Measurements from ENCODE around the gene GRK5. TPM values are rescaled to one million over a fixed set of nuclear protein-coding genes. Genes with fewer than 3 reads are reported as not detected.
"Not testable (repeated sequence)": the region's sequence is repeated elsewhere in the genome, so short reads cannot be mapped to it uniquely, and the experiment has no call there.

Gene GRK5
- total RNA-seq, 1 donor from 2014 or later: 1.8 TPM

DNA sequence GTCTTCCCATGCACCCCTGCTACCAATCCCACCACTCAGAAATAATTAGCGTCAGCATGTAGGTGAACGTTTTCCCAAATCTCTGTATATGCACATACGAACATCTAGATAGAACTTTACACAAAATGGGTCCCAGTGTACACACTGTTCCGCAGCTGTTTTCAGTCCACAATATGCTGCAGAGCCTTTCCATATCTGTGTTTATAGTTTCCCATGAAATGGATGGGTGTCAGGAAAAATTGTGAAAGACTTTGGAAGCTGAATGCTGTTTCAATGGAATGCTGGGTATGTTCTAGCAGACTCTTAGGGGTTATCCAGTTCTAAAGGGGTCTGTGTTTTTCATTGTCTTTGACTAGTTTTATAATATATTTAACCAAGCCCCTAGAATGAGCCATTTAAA, 13.8 kb downstream of the GRK5 start:
- DNase-seq (ENCODE audit: low read depth): no peak

DNA sequence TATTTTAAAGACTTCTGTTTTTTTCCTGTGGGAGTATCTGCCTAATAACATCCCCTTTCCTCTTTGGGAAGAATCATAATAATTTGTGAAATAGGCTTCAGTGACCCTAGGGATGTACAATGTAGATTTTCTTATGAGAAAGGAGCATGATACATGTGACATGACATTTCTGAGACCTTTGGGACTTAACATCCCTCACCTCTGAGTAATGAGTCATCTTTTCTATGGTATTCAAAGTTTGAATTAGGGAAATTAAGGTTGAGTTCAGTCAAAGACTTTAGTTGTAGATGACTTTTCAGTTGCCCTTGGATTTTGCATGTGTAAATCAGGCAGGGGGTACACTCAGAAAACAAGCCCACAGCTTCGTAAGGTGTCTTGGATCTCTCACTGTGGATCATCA, 14.3 kb downstream of the GRK5 start:
- no peak for DNase-seq (ENCODE audit: low read depth)

DNA sequence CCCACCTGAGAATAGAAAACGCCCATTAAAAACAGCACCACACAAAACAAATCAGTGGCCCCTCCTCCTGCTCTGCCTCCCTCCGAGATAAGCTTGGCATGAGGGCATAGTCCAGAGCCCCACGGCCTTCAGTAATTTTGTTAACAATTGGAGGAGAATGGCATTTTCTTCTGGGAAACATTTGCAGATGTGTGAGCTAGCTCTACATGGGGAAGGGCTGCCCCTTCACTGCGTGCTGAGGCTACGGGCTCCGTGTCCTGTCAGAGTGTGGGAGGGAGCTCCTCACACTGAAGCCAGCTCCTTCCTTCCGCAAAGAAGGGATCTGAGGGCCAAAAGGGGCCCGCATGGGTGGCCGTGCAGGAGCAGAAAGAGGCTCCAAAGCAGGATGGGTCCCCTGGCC, 15.2 kb downstream of the GRK5 start:
- no peak for DNase-seq (ENCODE audit: low read depth)

DNA sequence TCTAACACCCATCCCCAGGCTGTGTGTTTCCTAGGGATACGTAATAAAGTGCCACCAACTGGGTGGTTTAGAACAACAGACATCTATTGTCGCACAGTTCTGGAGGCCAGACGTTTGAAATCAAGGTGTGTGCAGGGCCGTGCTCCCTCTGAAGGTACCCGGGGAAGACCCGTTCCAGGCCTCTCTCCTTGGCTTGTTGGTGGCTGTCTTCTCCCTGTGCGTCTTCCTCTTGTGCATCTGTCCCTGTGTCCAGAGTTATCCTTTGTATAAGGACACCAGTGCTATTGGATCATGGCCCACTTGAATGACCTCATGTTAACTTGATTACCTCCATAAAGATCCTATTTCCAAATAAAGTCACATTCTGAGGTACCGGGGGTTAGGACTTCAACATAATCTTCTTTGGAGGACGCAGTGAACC, 15.6 kb downstream of the GRK5 start:
- DNase-seq (ENCODE audit: low read depth): no peak

DNA sequence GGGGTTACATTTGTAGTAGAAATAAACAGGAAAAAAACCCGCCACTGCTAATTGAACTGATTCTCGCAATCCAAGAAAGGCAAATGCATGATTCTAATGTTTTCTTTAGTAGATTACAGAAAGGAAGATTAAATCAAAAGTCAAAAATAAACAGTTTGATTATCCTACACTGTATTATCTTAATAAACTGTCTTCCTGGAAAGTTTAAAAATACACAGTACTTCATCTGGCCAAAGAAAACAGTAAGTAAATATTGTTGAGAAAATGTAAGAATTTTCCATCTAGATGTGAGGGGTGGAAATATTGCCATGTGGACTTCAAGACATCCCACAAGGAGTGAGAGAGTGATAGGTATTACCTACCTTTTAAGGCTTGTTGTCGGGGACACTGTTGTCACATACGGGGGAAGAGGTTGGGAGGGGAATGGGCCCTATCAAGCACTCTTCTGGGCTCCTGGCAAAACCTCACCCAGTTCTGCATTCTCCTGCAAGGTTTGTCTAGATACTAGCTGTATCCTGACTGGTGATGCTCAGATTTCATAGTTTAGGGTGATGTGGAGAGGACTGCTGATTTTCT, 17.8 kb downstream of the GRK5 start:
- DNase-seq (ENCODE audit: low read depth): no peak

DNA sequence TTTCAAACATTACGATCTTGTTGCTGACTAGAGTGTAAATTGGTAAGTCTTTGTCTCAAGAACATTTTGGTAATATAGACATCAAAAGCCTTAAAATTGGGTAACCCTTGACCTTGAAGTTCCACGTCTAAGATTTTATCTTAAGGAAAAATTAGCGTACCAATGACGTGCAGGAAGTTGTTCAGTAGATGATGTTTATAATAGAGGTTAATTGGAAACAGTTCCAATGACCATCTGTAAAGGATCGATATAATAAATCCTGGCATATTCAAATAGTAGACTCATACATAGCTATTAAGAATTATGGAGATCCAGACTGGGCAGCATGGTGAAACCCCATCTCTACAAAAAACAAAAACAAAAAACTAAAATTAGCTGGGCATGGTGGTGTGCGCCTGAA, 20.5 kb downstream of the GRK5 start:
- no peak for DNase-seq (ENCODE audit: low read depth)

DNA sequence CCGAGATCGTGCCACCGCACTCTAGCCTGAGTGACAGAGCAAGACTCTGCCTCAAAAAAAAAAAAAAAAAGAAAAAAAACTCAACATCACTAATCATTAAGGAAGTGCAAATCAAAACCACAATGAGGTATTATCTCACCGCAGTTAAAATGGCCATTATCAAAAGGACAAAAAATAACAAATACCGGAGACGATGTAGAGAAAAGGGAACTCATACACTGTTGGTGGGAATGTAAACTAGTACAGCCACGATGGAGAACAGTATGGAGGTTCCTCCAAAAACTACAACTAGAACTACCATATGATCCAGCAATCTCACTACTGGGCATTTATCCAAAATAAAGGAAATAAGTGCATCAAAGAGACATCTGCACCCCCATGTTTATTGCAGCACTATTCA, 24.3 kb downstream of the GRK5 start:
- DNase-seq (ENCODE audit: low read depth): no peak

DNA sequence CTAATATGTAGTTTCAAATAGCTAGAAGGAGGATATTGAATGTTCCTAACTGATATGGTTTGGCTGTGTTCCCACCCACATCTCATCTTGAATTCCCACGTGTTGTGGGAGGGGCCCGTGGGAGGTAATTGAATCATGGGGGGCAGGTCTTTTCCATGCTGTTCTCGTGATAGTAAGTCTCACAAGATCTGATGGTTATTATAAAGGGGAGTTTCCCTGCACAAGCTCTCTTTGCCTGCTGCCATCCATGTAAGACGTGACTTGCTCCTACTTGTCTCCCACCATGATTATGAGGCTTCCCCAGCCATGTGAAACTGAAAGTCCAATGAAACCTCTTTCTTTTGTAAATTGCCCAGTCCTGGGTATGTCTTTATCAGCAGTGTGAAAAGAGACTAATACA, 25.1 kb downstream of the GRK5 start:
- not testable (repeated sequence) for DNase-seq (ENCODE audit: low read depth)

DNA sequence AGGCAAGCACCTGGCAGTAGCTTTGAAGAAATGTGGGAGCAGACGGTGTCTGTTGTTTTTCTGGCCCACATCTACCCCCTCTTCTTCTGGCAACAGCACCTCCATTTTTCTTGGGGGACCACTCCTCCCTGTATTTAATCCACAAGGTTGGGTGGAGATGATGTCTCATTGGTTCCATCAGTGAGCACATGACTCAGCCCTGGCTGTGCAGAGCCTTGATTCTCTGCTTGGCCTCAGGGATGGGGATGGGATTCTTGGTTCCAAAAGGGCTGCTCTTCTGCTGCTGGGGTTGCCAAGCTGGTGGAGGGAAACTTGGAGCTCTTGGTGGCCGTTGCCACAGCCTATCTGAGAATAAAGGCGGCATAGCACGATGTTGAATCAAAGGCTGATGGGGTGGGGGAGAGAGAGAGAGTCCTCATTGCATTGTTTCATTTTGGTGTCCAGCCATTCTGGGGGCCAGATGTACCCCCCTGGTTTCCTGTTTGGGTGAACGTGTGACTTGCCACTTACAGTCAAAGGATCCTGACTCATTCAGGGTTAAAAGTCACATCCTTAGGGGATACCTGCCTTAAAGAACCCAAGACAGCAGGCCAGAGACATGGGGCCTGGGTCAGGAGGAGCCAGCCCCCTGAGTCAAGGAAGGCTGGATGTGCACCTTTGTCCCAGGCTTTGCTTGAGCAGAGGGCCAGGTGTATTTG, 25.9 kb downstream of the GRK5 start:
- DNase-seq (ENCODE audit: low read depth): no peak

DNA sequence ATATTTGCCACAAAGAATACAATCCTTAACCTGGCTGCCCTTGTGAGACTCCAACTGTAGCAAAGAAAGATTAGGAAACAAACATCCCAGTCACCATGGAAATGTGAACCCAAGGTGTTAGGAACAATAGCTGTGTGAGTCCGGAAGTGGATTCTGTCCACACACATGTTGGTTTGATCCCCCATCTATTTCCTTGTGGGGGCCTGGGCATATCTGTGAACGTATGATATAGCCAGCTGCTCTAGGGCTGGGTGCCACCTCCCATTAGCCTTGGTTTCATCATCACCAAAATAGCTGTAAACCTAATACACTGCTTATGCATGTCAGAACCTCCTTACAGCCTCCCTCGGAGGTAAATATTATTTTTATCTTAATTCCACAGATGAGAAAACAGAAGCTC, 26.4 kb downstream of the GRK5 start:
- peak; percentile 14 for DNase-seq (ENCODE audit: low read depth)

DNA sequence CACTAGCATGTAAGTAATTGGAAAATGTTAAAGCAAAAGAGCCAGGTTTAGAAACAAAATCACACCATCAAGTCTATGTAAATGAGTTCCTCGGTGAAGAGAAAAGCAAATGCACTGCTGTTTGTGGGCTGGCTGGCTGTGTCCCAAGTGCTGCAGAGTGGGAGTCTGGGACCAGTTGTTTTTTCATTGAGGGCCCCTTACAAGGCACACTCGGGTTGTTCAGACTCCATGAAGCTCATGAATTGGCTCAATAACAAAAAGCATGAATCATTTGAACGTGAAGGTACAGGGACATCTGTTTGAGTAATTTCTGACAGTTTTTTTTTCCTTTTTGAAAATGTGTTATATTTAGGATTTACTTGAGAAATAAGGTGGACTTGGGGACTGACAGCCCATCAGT, 28.0 kb downstream of the GRK5 start:
- DNase-seq (ENCODE audit: low read depth): peak; percentile 57

DNA sequence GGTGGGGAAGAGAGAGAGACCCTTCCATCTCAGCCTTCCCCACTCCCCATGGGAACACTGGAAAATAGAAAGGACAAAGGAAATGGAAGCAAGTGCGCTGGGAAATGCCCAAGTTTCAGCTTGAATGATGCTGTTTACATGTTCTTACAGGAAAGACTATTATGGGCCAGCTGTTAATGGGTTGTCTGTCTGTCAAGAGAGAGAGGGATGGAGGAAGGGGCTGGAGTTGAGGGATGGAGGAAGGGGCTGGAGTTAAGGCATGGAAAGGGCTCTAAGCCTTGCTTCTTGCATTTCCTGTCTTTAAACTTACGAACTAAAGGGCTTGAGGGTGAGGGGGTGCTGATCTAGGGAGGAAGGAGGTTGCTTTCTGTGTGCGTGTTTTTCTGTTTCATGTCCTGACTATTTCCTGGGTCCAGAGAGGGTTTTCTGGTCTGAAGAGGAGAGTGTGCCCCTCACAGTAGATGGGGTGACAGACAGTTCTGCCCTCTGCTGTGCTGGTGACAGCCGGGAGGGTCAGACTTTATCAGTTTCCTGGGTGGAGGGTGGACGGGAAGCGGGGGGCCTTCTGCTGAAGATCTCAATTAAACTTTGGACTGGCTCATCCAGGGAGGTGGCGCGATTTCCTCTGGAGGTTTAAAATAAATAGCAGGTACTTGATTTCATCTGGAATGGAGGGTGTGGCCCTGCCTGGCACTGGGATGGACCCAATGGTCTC, 30.5 kb downstream of the GRK5 start:
- DNase-seq (ENCODE audit: low read depth): no peak

DNA sequence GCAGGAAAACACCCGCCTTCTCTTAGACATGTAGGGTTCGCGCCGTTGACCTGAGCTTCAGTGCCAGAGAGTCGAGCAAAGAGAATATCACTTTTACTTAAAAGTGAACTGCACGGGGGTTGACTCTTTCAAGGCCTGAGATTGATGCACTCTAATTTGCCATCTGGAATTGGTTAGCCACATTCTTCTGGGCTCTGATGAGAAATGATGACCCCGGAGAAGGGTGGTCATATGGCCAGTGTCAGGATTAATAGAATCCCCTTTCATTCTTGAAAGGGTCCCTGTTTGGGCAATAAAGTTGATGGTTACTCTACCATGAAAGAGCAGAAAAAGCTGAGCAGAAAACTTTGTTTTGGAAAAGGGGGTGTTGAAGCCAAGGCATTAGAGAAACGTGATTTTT, 31.2 kb downstream of the GRK5 start:
- no peak for DNase-seq (ENCODE audit: low read depth)

DNA sequence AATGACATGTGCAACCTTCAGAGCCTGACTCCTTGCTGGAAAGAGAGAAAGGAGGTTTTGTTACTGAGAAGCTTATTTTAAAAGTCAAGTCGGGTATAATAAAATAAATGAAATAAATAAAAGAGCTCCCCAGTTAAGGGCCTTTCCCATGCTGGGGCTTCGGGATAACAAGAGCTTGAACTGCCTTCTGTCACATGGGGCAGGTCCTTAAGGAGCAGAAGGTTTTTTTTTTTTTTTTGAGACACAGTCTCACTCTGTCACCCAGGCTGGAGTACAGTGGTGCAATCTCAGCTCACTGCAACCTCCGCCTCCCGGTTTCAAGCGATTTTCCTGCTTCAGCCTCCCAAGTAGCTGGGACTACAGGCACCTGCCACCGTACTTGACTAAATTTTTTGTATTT, 31.6 kb downstream of the GRK5 start:
- not testable (repeated sequence) for DNase-seq (ENCODE audit: low read depth)

DNA sequence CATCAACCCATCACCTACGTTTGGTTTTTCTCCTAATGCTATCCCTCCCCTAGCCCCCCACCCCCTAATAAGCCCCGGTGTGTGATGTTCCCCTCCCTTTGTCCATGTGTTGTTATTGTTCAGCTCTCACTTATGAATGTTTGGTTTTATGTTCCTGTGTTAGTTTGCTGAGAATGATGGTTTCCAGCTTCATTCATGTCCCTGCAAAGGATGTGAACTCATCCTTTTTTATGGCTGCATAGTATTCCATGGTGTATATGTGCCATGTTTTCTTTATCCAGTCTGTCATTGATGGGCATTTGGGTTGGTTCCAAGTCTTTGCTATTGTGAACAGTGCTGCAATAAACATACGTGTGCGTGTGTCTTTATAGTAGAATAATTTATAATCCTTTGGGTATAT, 32.3 kb downstream of the GRK5 start:
- not testable (repeated sequence) for DNase-seq (ENCODE audit: low read depth)

DNA sequence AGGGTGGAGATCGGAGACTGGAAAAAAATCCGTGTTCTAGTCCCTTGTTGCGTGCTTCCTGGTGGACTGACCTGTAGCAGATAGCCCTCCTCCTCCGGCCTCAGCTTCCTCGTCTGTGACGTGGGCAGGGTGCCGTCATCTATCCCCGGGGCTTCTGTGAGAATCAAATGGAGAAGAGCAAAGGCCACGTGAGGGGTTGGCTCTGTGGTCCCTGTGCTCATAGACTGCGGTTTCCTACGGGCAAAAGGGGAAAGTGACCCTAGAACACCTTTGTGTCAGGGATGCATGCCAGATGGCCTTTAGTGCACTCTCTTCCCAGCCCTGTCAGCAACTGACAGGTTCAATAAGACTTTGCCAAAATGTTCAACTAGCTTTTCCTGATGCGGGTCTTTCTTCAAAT, 33.7 kb downstream of the GRK5 start:
- DNase-seq (ENCODE audit: low read depth): no peak

DNA sequence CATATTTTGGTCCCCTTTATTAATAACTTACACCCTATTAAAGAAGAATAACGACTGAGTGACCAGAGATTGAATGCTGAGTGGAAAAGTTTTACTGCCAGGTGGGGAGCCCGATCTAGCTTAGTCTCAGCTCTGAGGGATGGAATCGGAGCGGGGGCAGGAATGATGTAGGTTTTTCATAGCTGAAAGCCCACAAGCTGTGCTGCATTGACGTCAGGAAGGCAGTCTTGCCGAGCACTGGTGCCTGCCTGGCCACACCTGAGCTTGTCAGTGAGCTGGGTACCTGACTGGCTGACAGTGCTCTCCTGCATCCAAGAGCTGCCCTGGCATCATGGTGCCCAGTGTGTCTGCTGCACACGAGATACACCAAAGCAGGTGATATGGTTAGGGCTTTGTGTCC, 34.8 kb downstream of the GRK5 start:
- DNase-seq (ENCODE audit: low read depth): no peak

DNA sequence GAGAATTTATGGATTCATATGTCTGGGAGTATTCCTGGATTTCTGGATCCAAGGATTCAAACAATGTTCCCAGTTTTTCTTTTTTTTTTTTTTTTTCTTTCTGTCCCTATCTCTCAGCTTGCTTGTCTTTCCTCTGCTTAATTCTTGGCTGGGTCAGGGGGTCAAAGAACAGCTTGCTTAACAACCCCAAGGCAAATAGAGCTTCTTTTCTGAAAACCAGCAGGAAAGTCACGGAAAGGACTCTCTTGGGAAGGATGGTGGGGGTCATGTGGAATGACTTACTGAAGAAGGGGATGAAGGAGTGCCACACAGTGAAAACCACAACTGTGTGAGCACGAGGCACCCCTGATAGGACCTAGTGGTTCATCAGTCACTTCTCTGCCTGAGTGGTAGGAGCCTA, 36.1 kb downstream of the GRK5 start:
- no peak for DNase-seq (ENCODE audit: low read depth)

DNA sequence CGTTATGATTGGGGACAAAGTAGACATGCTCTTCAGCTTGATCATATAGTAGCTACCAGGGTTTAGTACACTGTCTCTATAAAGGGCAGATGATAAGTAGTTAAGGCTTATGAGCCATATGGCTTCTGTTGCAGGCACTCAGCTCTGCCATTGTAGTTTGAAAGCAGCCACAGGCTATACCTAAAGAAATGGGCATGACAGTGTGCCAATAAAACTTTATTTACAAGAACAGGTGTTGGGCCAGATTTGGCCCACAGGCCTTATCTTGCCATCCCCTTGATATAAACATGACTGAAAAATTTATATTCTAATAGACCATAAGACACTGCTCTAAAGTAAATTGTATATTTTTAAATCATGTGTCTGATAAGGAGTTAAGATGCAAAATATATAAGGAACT, 36.6 kb downstream of the GRK5 start:
- no peak for DNase-seq (ENCODE audit: low read depth)

DNA sequence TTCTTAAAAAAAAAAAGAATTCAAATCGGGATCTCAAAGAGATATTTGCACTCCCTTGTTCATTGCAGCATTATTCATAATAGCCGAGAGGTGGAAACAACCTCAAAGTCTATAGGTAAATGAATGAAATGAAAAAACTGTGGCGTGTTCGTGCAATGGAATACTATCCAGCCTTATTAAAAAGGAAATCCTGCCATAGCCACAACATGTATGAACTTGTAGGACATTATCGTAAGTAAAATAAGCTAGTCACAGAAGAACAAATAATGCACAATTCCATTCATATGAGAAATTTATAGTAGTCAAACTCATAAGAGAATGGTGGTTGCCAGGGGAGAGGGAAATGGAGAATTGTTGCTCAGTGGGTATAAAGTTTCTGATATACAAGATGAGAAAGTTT, 37.9 kb downstream of the GRK5 start:
- no peak for DNase-seq (ENCODE audit: low read depth)

DNA sequence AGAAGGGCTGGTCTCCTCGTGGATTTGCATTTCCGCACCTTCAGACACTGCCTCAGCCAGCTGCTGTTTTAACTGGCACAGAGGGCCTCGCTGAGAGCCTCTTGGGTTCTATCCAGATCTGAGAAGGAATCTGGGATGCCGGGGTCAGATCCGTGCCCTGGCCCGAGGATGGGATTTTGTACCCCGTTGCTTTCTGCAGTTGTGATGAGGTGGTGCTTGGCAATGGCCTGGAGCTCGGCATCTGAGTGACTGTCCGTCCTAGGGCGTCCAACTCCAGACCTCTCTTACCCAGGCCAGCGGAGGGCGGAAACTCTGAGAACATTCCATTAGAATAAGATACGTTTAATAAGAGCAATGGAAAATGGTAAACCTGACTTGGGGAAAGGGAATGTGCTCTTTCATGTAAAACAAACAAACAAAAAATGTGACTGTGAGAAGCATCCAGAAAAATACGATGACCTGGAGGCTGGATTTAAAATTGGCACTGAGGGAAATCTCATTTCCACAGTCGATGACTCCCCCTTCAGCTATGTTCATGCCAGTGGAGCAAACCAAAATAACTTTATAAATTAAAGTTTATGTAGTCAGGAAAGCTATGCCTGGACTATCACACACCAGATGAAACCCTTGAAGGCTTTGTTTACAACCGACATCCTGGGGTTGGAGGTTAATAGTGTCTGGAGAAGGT, 39.6 kb downstream of the GRK5 start:
- peak; percentile 52 for DNase-seq (ENCODE audit: low read depth)

DNA sequence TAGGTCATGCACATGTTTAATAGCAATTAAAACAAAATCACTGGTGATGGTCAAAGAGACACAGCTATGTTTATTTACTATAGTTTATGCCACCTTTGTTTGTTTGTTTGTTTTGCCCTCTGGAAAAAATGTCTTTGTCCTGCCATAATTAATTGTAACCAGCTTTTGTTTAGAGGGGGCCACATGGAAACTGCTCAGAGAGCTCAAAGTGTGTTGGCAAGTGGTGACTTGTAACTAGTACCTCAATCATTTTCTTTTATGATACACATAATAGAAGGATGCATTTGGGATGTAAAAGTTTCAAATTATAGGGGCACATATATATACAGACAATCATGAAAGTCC, 40.2 kb downstream of the GRK5 start:
- no peak for DNase-seq (ENCODE audit: low read depth)

Data from myocyte (in vitro differentiated cells).